T47D (cell line): Measurements from ENCODE around the gene PPP2R3A.

Experiments
- DNase-seq, 2 experiments: peaks; one replicate each; pipeline versions ENCODE4 v3.0.0 to v3.0.0-alpha.2; 2011 to 2012; ENCODE audit warnings: low read depth in 1 of 2, low spot score in 1 of 2
- JUND ChIP-seq: IDR thresholded peaks from 2 replicates; pipeline ENCODE4 v1.6.1; 2012; ENCODE audit warnings: low read depth
- in situ Hi-C: cut with HindIII; loops from 2 replicates; pipeline ENCODE4 v1.10.0; 2016; ENCODE audit warnings: low sequenced_read_pairs, low pct_unique_long_range_greater_than_20kb

PPP2R3A gene

DNA sequence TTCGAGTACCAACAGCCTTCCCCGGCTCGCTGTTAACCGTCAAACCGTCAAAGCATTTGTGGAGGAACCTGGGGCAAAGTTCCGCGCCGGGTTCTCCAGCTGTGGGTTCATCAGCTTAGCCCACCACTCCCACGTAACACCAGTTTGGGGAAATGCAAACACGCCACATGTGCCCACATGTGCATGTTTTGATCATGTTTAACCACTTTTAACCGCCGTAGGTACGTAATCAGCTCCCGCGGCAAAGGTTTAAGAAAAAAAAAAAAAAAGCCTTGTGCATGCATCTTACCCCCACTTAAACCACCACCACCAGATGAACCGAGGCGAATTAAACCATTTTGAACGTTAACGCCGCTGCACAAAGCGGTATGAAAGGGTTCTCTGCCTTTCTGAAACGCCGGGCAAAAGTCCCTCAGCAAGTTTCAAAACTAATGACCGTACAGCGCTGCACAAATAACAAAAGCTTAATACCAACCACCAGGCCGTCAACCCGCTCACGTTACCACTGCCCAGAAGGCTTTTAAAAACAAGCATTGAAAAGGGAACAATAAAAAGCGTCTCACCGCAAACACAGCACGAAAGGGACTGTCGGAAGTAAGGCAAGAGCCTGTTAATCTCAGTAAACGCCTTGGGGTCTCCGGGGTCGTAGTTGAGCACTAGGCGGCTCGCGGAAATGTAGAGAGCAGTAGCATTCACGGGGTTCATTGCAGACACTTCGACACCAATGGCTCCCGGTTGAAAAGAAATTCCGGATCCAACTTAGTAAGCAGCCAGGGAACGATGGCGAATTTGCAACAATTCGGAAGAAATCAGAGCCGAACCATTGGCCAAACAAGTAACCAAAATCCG is 229.1 kb downstream of the PPP2R3A start:
- no peak for TF ChIP-seq JUND
- in situ Hi-C loops: no loop called here
- DNase-seq: peak; percentile 38 to 51

- in situ Hi-C loops: no loop called here
- no peak for TF ChIP-seq JUND
- DNase-seq: peak; percentile 61 to 70
These were observed 229.9 kb downstream of the PPP2R3A start for GRCh38 chr3:136195258-136196063.

DNA sequence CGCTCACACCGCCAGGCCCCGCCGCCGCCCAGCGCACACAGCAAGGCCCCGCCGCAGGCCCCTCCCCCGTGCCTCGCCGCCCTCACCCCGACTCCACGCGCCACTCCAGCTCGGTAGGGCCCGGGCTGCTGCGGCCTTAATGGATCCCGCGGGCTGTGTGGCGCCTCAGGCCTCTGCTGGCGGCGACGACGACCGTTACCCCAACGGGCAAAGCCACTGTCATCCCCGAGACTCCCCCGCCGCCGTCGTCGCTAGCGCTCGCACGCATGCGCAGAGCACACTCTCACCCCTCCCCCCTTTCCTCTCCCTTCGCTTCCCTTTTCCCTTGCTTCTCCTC is 230.5 kb downstream of the PPP2R3A start, which contains the start of gene MSL2:
TSS of gene MSL2 (minus strand) at position 272 of the 337 bp plus-strand sequence. CDS start 1,222 bp downstream, outside the sequence.
- TF ChIP-seq JUND: no peak
- DNase-seq: no peak
- in situ Hi-C loops: no loop called here

DNA sequence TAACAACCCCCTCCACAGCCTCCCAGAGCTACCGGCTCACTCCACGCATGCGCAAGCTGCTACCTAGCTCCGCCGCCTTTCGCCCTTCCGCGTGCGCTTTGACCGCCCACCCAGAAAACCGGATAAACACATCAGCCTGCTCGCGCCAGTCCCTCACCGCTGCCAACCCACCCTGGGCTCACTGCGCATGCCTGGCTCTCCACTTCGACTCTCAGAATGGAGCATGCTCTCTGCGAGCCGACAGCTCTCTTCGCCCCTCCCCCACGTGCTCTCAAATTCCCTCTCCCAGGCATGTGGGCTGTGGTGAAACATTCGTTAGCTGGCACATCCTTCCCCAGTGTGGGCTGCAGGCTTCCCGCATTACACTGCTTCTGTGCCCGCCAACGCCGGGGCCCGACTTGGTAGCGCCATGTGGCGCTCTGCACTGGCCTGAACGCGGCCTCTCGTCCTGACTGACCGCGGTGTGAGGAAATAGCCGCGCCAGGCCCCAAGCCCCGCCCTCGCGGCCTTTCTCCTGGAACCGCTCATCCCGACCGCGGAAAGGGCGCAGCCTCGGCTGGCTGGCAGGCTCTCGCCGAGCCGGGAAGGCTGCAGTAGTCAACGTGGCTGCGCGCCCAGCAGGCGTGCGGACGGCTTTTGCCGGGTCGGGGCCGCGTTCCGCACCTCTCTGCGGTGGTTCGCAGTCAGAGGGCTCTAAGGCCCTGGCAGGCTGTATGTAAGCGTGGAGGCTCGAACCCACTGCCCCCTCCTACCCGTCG is 231.1 kb downstream of the PPP2R3A start:
- TF ChIP-seq JUND: no peak
- DNase-seq: peak; percentile 100
- in situ Hi-C loops: no loop called here

DNA sequence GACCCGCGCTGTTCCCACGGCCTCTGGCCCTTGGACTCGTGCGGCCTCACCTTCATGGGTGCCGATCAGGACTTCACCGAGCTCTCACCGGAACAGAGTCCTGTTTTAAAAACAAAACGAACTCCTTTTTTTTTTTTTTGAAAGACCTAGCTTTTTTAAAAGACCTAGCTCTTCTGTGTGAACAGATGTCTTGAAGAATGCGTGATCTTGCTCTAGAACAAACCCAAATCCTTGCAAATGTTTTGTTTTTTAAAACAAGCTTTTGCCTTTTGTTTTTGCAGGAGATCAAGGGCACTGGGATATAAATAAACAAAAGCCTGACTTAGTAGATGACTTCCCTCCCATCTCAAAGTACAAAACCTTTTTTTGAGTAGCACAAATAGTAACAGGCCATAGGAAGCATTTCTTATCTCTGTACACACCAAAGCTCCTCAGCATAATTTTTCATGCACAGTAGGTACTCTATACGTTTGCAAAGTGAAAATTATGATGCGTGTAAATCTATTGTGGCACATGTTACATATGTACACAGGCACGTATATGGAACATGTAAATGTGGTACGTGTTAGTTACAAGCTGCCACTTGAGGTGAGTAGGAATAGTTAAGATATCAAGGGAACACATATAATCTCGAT is 231.7 kb downstream of the PPP2R3A start:
- in situ Hi-C loops: no loop called here

More for the DNA sequence above, 231.7 kb downstream of the PPP2R3A start:
- no peak for TF ChIP-seq JUND
- DNase-seq: no peak
